Endothelial cell of hepatic sinusoid (primary cell): Measurements from ENCODE around the gene DDX39B.

Experiments
- in situ Hi-C: cut with HindIII; loops from 2 replicates; pipeline ENCODE4 v1.10.0; 2017; ENCODE audit warnings: low sequenced_read_pairs

The DDX39B gene

DNA sequence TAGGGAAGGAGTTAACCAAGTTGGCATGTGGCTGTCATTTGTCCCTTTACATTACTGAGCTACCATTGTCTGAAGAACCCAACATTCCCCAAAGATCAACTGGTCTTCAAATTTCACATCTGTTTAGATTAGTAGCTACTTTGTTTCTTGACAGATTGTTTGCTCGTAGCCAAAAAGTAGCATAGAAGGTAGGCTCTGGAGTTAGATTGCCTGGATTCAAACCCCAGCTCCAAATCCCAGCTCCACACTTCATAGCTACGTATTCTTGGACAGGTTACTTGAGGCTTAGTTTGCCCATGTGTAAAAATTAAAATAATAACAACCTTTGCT is 6.7 kb upstream of the DDX39B start:
- in situ Hi-C loops: no loop called here

DNA sequence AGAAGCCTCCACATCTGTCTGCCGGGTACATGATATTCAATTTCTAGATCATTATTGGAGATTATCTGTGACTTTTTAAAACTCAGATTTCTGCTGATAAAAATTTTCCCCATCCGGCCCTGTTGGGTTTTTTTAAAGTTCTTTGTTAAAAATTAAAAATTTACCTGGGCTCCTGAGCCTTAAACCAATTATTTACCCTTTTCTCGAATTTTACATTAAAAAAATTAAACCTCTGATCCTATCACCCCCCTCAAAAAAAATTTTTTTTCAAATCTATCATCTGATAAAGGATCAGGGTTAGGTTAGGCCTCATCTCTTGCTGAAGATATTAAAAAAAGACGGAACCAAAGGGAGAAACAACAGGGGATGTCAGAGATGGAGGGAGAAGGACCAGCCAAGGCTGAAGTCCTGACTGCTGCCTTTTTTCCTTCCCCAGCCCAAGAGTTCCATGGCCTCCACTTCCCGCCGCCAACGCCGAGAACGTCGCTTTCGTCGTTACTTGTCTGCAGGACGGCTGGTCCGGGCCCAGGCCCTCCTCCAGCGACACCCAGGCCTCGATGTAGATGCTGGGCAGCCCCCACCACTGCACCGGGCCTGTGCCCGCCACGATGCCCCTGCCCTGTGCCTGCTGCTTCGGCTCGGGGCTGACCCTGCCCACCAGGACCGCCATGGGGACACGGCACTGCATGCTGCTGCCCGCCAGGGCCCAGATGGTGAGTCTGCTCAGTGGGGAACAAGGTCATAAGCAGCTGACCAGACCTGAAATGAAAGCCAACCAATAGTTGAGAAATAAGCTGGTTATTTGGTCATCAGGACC is 6.1 kb upstream of the DDX39B start:
- in situ Hi-C loops: no loop called here

DNA sequence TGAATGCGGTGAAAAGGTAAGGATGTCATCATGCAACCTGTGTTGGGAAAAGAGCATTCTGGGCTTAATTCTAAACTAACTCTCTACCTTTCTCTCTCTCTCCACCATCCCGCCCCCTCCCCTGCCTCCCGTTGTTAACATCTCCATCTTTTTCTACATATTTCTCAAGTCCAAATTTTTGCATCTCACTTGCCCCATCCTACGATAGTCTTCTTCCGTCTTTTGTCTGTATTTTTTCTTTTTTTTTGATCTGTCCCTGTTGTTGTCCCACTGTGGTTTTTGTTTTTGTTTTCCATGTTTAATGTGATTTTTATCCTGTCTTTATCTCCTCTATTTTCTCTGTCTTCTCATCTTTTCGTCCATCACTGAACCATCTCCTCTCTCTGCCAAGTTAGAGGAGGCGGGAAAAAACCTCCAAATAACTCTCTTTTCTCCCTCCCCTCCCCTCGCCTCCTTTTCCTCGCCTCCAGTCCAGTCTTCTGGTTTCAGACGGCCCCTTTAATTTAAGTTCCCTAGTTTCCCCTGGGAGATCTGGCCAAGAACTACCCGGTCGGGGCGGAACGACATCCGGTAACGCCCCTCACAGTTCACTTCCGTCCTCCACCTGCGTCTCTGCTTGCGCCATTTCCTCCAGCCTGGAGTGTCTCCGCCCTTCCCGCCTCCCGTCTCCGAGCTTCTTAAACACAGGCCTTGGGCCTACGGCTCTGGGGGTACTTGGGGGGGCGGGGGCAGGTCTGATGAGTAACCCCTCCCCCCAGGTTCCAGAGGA is 5.3 kb upstream of the DDX39B start, which contains the start of gene NFKBIL1:
TSS of gene NFKBIL1 (plus strand) at position 651 of the 769 bp plus-strand sequence. CDS start at position 738, 87 bp downstream.
- in situ Hi-C loops: no loop called here

DNA sequence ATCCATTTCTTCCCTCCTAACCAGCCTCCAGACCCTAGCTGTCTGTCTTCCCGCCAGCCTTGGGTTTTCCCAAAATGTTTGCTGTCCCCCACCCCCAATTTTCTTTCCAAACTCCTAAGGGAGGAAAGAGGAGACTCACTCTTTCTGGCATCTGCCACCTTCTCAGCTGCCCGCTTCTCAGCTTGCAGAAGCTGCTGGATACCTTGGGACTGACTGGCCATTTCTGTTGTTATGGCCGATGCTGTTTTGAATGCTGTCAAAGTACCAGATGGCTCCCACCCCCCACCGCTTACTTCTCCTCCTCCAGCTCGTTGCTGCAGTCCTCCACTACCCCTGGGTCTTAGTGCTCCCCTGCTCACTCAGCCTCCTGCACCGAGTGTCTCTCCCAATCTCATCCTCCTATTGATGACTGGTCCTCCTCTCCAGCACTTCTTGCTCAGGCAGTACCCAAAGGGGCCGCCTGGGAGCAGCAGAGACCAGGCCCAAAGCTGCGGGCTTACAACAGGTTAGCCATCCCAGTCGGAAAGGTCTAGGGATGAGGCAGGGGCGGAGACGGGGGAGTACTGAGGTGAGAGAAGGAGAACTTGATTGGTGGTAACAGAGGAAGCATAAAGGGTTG is 4.6 kb upstream of the DDX39B start, which contains the start of gene ATP6V1G2:
TSS of gene ATP6V1G2 (minus strand) at position 270 of the 619 bp plus-strand sequence. CDS start at position 221, 49 bp downstream.
- in situ Hi-C loops: no loop called here

DNA sequence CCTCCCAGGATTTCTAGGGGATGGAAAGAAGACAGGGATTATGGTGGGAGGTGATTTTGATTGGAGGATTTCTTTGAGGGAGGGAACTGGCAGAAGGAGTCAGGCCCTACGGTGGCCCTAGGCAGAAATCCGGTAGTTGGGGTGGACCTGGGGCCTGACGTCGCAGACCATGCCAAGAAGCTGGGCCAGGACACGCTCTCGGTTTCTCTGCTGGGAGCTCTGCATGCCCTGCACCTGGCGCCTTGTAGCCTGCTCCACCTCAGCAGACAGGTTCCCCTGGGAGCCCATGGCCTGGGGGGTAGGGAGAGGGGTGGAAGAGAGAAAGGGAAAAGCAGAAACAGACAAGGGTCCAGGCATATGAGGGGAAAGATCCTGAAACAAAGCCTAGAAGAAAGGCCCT is 3.5 kb upstream of the DDX39B start:
- in situ Hi-C loops: no loop called here

DNA sequence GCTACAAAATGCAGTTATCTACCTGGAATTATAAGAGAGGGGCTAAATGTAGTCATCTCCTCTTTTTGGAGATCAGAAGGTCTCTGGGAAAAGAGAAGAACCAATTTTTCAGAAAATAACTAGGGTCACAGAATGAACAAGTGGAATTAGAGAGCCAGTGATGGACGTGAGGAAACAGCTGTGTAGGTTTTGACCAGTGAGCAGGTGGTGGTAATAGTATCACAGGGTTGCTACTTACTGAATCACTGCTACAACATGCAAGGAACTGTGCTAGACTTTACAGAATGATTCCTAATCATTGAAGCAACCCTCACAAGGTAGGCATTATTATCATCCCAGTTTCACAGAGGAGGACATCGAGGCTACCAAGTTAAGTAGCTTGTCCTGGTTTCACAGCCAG is 2.9 kb upstream of the DDX39B start:
- in situ Hi-C loops: loop anchor here (5.0 kb wide), 2 partner anchors 38 to 73 kb away; partner anchors contain the start of genes AIF1 and LTB

DNA sequence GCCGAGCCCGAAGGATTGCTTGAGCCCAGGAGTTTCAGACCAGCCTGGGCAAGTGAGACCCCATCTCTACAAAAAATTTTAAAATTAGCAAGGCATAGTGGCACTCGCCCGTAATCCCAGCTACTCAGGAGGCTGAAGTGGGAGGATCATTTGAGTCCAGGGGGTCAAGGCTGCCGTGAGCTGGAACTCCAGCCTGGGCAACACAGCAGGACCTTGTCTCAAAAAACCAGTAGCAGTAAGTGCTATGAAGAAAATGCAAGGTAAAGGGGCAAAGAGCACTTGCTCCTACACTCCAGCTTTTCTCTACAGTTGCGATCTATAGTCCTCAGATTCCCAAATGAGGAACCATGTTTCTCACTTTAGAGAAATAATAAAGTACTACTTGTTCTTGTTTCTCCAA is 1.8 kb upstream of the DDX39B start:
- in situ Hi-C loops: loop anchor here (5.0 kb wide), 2 partner anchors 39 to 74 kb away; partner anchors contain the start of genes AIF1 and LTB

DNA sequence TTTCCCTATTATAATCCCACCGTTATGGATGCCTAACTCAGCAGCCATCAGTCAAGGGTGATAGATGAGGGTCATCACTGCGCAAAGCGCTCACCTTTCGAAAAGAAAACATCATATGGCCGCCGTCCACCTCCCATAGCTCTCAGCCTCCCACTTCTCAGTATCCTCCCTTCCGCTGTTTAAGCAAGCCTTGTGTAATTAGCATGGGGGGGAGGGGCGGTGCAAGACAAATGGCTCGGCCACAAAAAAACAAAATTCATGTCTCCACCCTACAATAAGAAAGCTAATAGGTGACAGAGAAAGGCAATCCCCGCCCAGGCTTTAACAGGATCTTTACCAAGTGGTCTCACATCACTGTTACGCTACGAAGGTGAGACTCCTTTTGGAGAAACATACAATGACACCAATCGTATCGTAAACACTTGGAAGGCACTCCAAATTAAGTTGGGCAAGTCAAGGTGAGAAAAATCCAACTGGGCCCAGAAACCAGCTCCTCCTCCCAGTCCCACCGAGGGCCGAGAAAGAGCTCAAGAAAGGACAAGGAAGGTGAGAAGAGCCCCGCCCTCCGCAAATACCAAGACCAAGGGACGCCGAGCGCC is 645 bp downstream of the DDX39B start:
- in situ Hi-C loops: loop anchor here (5.0 kb wide), 2 partner anchors 41 to 76 kb away; partner anchors contain the start of genes AIF1 and LTB

DNA sequence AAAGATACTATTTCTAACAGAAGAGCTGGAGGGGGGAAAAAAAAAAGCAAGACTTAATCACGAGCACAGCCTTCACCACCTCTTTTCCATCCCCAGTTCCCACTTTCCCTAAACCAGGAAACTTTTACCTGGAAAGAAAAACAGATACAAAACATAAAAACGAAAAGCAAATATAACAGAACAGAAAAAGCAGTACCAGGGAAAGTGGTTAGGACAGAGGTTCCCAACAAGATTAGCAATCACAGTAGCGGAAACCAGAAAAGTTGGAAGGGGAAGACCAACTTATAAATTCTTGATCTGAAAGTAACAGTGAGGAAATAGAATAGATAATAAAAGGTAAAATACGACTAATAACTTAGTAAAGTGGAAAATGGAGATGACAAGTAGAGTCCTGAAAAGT is 1.2 kb downstream of the DDX39B start:
- in situ Hi-C loops: loop anchor here (5.0 kb wide), 2 partner anchors 42 to 77 kb away; partner anchors contain the start of genes AIF1 and LTB

DNA sequence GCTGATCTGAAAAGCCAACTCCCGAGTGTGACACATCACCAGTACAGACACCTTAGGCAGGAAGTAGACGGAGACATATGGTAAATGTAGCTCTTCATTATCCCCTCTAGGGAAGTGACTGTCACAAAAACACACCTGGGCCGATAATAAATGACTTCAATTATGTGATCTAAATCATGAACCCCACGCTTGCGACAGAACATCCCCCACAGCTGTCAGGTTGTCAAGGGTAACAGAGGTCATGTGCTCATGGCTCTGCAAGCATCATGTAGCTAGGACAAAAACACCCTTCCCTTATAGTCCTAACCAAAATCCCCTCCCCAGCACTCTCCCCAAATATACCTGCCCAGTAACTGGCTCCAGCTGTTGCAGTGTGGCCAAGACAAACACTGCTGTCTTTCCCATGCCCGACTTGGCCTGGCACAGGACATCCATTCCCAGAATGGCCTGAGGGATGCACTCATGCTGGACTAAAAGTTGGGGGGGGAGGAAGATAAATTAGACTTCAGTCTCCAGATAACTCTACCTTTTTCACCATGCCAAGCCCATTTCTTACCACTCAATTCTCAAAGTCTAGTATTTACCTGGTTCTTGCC is 2.9 kb downstream of the DDX39B start:
- in situ Hi-C loops: no loop called here

DNA sequence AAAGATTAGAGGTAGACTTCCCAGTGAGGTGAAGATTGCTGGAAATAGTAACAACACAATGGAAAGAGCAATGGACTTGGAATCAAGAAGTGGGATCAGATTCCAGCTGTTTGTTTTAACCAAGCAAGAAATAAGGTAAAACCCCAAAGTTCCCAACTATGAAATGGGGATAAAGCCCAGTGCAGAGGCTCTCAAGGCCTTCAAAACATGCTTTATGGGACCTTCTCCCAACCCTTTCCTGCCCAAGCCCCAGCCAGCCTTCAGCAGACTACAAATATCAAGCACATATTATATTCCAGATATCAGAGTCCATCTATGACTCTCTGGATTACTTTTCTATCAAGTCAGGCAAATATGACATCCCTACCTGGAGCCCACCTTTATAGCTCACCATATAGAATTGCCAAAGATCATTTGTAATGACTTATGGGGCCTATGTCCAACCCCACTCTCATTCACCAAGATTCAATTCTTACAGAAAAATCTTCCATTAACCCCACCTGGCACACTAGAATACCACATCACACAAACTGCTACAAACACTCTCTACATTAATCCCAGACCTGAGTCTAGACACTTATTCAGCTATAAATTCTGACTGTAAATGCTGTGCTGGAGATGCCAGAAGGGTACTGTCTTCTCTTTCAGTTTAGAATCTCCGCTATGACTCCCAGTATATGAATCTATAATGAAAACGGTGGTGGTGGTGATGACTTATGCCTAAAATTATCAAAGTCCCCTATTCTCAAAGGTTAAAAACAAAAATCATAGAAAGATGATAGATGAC is 6.1 kb downstream of the DDX39B start:
- in situ Hi-C loops: no loop called here

DNA sequence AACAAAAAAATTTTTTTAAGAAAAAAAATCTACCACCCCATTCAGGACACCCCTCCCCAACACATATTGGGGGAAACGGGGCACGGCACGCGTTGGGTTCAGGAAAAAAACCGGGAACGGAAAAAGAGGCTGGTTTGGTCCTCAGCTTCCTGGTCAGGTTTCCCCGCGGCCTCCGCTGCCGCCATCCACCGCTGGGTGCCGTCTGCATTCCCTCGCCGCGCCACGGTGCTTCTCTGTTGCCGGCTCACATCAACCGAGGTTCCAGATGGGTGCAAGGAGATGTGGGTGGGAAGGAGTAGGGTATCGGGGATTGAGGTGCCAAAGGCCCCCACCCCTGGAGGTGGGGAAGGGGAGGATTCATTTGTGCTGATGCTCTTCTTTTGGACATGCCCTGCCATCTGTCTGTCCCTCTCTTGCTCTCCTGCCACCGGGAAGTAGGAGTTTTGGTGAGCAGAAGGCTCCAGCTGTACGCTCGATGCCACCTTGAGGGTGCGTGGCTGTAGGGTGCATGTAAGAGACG is 7.2 kb downstream of the DDX39B start:
- in situ Hi-C loops: no loop called here

DNA sequence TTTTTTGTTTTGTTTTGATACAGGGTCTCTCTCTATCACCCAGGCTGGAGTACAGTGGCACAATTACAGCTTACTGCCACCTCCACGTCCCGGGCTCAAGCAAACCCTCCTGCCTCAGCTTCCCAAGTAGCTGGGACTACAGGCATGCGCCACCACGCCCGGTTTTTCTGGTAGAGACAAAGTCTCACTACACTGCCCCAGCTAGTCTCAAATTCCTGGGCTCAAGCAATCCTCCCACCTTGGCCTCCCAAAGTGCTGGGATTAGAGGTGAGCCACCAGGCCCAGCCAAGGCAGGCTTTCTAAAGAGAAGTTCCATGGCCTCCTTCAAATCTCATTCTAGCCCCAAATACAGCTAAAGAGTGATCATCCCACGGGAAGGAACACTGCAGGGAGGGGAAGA is 7.8 kb downstream of the DDX39B start:
- in situ Hi-C loops: no loop called here

DNA sequence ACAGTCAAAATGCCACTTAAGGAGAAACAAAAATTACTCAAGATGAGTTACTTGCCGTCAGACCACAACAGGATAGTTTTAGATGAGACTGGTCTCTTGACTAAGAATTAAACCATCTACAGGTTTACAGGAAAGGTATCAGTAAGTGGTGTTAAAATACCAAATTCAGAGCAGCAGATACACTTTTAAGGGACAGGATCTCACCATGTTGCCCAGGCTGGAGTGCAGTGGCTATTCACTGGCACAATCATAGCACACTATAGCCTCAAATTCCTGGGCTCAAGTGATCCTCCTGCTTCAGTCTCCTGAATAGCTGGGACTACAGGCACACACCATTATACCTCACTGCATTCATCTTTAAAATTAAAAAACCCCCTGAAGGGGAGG is 8.4 kb downstream of the DDX39B start:
- in situ Hi-C loops: no loop called here

DNA sequence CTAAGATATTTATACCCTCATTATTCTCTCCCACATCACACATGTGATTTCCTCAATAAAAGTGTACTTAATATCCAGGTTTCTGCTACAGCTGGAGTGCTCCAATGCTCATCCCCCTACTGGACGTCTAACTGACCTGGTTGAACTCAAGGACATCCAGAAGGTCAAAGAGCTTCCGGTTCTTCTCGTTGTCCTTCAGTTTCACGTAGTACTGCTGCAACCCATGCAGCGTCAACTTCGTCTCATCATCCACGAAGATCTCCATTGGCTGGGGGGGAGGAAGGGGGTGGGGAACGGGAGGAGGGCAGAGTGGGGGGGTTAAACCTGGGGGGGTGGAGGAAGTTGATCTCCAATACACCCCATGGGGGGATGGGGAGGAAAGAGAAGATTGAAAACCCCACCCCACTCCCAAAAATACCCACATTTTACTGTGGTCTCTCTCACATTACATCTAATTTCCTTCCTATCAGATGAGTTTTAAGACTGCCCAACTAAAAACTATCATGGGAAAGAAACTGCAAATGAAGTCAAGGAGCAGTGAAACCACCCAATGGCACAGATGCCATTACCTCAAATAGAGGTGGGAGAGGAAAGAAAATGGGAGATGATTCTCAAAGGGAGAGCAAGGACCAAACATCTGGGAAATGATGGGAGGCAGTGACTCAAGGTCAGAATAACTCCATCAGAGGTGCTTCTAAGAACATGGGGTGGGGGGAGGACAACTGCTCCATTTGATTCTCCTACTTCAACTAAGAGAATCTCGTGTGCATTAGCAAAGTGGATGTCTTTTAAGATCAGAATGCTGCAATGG is 9.0 kb downstream of the DDX39B start:
- in situ Hi-C loops: no loop called here

DNA sequence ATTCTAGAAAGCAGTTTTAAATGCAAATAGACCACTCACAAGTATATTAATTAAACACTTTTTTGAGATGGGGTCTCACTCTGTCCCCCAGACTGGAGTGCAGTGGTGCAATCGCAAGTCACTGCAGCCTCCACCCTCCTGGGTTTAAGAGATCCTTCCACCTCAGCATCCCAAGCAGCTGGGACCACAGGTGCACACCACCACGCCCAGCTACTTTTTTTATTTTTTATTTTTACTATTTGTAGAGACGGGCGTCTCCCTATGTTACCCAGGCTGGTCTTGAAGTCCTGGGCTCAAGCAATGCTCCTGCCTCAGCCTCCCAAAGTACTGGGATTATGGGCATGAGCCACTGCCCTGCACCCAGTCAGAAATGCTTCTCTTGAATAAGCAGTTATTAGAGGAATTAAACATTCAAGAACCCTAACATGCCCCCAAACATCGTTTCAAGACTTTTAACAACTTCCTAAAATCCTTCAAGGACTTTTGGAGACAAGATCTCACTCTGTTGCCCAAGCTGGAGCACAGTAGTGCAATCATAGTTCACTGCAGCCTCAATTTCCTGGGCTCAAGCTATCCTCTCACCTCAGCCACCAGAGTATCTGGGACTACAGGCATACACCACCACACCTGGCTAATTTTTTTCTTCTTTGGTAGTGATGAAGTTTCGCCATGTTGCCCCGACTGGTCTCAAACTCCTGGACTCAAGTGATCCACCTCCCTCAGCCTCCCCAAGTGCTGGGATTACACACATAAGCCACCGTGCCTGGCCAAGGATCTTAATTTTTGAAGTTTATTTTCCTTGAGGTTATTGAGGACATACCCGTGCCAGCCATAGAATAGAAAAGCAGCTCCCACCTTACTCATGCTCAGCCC is 9.8 kb downstream of the DDX39B start:
- in situ Hi-C loops: no loop called here

DNA sequence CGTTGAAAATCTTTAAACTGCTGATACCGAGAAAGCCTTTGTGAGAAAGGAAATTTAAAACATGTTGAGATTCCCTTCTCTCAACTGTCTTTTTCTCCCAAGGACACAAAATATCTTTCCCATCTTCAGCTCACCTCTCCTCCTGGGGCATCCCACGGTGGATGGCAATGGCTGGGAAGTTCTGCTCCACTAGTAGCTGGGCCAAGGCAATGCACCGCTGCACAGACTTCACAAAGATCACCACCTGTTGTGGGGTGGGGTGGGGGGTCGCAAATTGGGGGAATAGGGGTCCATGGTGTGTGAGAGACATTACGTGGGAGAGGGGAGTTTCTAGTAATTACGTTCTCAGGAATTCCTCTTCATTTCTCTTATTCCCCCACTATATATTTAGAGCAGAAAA is 10.6 kb downstream of the DDX39B start:
- in situ Hi-C loops: no loop called here

DNA sequence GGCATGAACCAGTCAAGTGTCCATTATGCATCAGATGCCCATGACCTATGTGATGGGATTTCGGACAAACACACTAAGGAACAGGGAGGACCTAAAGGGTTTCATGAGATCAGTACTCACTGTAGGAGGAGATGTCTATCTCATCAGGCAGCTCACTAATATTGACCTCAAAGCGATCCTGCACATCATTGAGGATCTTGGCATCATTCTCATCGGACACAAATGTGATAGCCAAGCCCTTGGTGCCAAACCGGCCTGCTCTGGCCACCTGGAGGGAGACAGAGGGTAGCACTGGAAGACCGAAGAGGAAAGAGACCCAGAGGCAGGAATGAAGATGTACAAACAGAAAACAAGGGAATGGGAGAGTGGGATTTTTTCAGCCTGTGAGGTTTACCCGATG is 11.1 kb downstream of the DDX39B start:
- in situ Hi-C loops: no loop called here
